Smooth muscle cell of the umbilical artery (primary cell): ENCODE results near the gene JDP2. TPM values are rescaled to one million over a fixed set of nuclear protein-coding genes. Genes with fewer than 3 reads are reported as not detected.

ENCODE experiments used
- total RNA-seq: library from RNA; depleted of rRNA; stranded (reverse); fragments of >200 nt; gene quantifications from 2 replicates; pipeline ENCODE4 v1.2.3, GENCODE V29; 2014

JDP2 gene
- total RNA-seq = 58.4 and 81.1 TPM in 2 replicates

DNA sequence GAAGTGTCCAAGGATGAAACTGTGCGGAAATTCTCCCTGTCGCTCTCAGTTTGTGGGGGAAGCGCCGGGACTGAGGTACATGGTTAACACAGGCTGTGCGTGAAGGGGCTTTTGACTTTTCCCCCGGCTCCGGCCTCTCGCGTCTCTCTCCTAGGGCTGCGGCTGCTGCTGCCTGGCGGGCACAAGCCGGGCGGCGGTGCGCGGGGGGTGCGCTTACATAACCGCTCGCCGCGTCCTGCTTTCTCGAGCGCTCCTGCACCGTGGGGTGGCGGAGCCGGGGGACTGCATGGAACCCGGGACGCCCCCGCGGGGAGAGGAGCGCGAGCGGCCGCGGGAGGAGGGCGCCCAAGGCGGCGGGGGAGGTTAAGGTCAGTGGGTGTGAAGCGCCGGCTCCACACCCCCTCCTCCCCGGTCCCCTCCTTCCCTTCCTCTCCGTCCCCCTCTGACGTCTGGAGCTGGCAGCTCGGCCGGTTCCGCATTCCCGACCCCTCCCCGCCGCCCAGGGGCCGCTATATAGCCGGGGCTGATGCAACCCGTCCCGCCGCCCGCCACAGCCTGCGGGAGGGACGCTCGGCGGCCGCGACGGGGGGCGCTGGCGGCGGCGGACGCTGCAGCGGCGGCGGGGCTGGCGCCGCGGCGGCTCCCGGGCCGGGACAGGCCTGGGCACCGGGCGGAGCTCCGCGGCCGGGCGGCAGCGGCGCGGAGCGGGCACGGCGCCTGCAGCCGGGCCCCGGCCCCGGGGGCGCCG lies at the start of gene JDP2:
TSS of gene JDP2 (plus strand) at position 541 of the 748 bp plus-strand sequence. CDS start 9,899 bp downstream, outside the sequence.

DNA sequence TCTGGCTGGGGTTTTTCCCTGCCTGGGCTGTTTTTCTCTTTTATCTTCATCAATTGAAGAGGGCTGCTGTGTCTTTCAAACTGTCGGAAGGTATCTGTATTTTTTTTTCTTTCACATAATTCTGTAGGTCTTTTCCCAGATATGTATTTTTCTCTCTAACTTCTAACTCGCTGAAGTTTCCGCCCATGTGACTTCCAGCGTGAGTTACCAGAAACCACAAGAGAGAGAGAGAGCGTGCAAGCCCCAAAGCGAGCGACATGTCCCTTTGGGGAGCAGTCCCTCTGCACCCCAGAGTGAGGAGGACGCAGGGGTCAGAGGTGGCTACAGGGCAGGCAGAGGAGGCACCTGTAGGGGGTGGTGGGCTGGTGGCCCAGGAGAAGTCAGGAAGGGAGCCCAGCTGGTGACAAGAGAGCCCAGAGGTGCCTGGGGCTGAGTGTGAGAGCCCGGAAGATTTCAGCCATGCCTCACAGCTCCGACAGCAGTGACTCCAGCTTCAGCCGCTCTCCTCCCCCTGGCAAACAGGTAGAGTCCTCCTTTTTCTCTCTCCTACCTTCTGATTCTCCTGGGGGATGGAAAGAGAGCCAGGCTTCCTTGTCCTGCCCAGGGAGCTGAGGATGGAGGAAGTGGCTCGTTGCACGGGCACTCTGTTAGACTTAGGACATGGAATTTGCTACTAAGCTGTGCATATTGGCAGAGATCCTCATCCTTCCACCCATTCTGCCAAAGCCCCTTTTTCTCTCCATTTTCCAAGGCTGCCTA lies 94.6 kb downstream of the JDP2 start, which contains the start of gene BATF:
TSS of gene BATF (plus strand) at position 246 of the 759 bp plus-strand sequence. CDS start at position 460, 214 bp downstream.

Other genes starting within 250 kb of the JDP2 start
- 3.0 and 3.9 TPM in 2 replicates for gene FOS, start 149.2 kb upstream of the JDP2 start, total RNA-seq
- gene BATF, start 94.4 kb downstream of the JDP2 start, total RNA-seq = not detected in 2 replicates
- 0.59 and 0.74 TPM in 2 replicates for gene FLVCR2, start 150.6 kb downstream of the JDP2 start, total RNA-seq
- 4.5 and 6.1 TPM in 2 replicates for gene ERG28, start 232.9 kb downstream of the JDP2 start, total RNA-seq
- gene TTLL5, start 233.2 kb downstream of the JDP2 start, total RNA-seq = 15.4 and 32.0 TPM in 2 replicates